Cardiac muscle cell (in vitro differentiated cells and primary cell): ENCODE results near the gene ADRA2C. TPM values are rescaled to one million over a fixed set of nuclear protein-coding genes. Genes with fewer than 3 reads are reported as not detected.
"Not testable (repeated sequence)": the region's sequence is repeated elsewhere in the genome, so short reads cannot be mapped to it uniquely, and the experiment has no call there.

Experiments
- DNase-seq, 2 donors: peaks; one replicate each; pipeline versions ENCODE4 v3.0.0 to v3.0.0-alpha.2; 2010 to 2017; ENCODE audit warnings: low read depth in 1 of 2, low spot score in 1 of 2
- H3K27ac ChIP-seq: fragments of 200-600 bp; sonication (generic); 2 replicates; pipeline ENCODE4 v1.5.1; 2016
- H3K27me3 ChIP-seq: fragments of 200-600 bp; sonication (generic); 2 replicates; pipeline ENCODE4 v1.6.0; 2016; ENCODE audit warnings: control low read depth
- H3K36me3 ChIP-seq: fragments of 200-600 bp; sonication (generic); 2 replicates; pipeline ENCODE4 v1.5.1; 2016; ENCODE audit warnings: control low read depth
- H3K4me1 ChIP-seq: fragments of 200-600 bp; sonication (generic); 2 replicates; pipeline ENCODE4 v1.8.1; 2017; ENCODE audit warnings: low read depth, mild to moderate bottlenecking, mixed run types
- H3K4me3 ChIP-seq: fragments of 200-600 bp; sonication (generic); 2 replicates; pipeline ENCODE4 v1.5.1; 2016; ENCODE audit warnings: mild to moderate bottlenecking
- H3K9me3 ChIP-seq: fragments of 200-600 bp; sonication (generic); 2 replicates; pipeline ENCODE4 v1.5.1; 2017; ENCODE audit warnings: low read depth, mild to moderate bottlenecking, control low read depth
- polyA plus RNA-seq: library from polyadenylated mRNA; unstranded; fragments of >200 nt; fragmentation: Nextera tagmentation; extraction: Ambion mirVana; gene quantifications from 2 replicates; pipeline ENCODE4 v1.2.1, GENCODE V29; 2016
- total RNA-seq: library from RNA; depleted of rRNA; stranded (reverse); fragments of >200 nt; gene quantifications from 2 replicates; pipeline ENCODE4 v1.2.3, GENCODE V29; 2016
- TF ChIP-seq, protein P1 (sequence below): IDR thresholded peaks from 2 replicates; pipeline ENCODE4 v1.5.1; 2012; ENCODE audit warnings: low read depth, mild to moderate bottlenecking, low read length

The ADRA2C gene
- total and polyA plus RNA-seq, 2 experiments from 2014 or later: 8.5 to 8.6 TPM

GRCh38 chr4:3814053-3814570 is 47.9 kb downstream of the ADRA2C start:
- Histone ChIP-seq H3K4me3 (no peak overlapping the region), H3K9me3 (no peaks in the 10 kb centered on the region), H3K27ac (no peak overlapping the region), H3K27me3 (no peaks in the 10 kb centered on the region), H3K36me3 (no peaks in the 10 kb centered on the region), H3K4me1 (no peaks in the 10 kb centered on the region)
- TF ChIP-seq, protein P1, sequence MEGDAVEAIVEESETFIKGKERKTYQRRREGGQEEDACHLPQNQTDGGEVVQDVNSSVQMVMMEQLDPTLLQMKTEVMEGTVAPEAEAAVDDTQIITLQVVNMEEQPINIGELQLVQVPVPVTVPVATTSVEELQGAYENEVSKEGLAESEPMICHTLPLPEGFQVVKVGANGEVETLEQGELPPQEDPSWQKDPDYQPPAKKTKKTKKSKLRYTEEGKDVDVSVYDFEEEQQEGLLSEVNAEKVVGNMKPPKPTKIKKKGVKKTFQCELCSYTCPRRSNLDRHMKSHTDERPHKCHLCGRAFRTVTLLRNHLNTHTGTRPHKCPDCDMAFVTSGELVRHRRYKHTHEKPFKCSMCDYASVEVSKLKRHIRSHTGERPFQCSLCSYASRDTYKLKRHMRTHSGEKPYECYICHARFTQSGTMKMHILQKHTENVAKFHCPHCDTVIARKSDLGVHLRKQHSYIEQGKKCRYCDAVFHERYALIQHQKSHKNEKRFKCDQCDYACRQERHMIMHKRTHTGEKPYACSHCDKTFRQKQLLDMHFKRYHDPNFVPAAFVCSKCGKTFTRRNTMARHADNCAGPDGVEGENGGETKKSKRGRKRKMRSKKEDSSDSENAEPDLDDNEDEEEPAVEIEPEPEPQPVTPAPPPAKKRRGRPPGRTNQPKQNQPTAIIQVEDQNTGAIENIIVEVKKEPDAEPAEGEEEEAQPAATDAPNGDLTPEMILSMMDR: no peak
- DNase-seq: no peak

DNA sequence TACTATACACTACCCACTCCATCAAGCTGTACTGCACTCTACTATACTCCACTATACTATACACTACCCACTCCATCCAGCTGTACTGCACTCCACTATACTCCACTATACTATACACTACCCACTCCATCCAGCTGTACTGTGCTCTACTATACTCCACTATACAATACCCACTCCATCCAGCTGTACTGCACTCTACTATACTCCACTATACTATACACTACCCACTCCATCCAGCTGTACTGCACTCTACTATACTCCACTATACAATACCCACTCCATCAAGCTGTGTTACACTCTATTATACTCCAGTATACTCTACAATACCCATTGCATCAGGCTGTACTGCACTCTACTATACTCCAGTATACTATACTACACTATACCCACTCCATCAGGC is 48.7 kb downstream of the ADRA2C start:
- DNase-seq, H3K4me1 ChIP-seq, H3K27me3 ChIP-seq, H3K27ac ChIP-seq, H3K4me3 ChIP-seq, H3K36me3 ChIP-seq, H3K9me3 ChIP-seq: not testable (repeated sequence)

DNA sequence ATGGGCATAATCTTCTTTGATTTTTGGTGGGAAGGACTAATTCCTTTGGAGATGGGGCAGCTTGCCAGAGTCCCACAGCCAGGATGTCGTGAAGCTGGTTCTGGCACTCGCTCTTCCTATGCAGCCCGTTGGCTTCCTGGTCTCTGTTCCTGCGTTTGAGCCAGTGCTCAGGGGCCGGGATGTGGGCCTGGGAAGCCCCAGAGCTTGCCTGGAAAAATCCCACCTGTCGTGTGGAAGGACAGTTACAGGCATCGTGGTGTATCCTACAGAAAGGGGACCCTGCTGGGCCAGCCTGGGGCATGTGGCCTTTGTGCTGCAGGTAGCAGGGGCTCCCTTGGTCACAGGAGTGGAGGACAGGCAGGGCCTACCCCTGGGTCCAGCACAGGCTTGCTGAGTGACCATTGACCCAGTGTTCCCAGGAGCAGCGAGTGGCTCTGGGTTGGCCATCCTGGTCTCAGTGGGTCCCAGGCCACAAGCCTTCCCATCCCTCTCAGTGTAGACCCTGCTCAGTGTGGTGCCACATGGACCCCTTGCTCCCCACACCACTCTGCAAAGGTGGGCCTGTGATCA is 50.2 kb downstream of the ADRA2C start:
- TF ChIP-seq, protein P1: no peak
- H3K36me3 ChIP-seq: no peaks in the 10 kb centered on the region
- no peaks in the 10 kb centered on the region for H3K9me3 ChIP-seq
- no peak overlapping the region for H3K4me3 ChIP-seq
- H3K27me3 ChIP-seq: no peaks in the 10 kb centered on the region
- no peak overlapping the region for H3K27ac ChIP-seq
- no peak for DNase-seq
- no peaks in the 10 kb centered on the region for H3K4me1 ChIP-seq

DNA sequence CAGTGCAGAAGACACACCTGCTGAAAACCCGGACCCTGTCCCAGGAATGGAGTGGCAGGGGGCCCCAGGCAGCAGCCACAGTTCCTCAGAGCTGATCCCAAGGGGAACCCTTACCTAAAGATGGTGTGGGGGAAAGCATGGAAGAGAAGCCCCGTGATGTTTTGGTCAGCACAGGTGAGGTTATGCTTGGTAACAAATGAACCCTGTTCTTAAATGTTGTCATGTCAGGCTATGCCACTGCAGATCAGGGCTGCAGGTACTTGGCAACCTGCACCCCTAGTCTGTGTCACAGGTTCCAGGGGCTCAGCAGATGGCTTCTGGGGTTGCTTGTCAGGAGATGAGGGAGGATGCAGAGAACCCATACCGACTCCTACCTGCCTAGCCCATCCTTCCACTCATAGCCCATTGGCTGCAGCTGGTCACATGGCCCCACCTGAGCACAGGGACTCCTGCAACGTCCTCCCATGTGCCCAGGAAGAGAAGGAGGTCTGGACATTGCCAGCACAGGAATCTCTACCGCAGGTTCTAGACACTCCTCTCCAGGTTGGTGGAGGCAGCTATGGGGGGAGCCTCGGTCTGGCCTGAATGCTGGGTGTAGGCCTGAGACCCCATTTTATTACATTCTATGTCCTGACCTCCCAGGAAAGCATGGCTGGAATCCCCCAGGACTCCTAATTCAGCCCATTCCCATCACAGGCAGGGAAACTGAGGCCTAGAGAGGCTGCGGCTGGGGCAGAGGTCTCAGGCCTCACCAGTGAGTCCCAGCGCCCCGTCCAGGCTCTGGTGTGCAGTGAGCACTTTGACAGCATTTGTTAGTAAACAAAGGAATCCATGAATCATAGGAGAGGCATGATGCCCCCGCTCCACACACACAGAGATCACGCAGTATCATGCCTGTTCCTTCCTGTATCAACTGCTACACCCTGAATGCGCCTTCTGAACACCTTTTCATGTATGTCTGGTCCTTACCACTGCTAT is 51.1 kb downstream of the ADRA2C start:
- H3K27ac ChIP-seq: no peak overlapping the region
- H3K4me1 ChIP-seq: no peaks in the 10 kb centered on the region
- TF ChIP-seq, protein P1: no peak
- no peak for DNase-seq
- H3K4me3 ChIP-seq: no peak overlapping the region
- no peaks in the 10 kb centered on the region for H3K27me3 ChIP-seq
- no peaks in the 10 kb centered on the region for H3K9me3 ChIP-seq
- no peaks in the 10 kb centered on the region for H3K36me3 ChIP-seq

Other genes with a start within 250 kb of the ADRA2C start
- 217 and 231 TPM in 2 replicates for gene LRPAP1, start 234.0 kb upstream of the ADRA2C start, total RNA-seq
- 255 and 296 TPM in 2 replicates for gene LRPAP1, start 234.0 kb upstream of the ADRA2C start, polyA plus RNA-seq